ENCODE measurements around the gene CRABP2.

Gene CRABP2

GRCh38 chr1:156700736-156701531 lies 4.4 kb downstream of the CRABP2 start:
- TF ChIP-seq EZH2phosphoT487 (IDR thresholded peaks at IDR 0.05; ENCODE audit: low read depth) (no peak), CTCF (IDR thresholded peaks at IDR 0.05; ENCODE audit: low read depth, low read length) (no peak)
- H3K9me3 ChIP-seq (ENCODE audit: insufficient read depth, low read length) = no peaks in the 10 kb centered on the region
- H3K4me1 ChIP-seq (ENCODE audit: low read length) = peaks cover 5% of the 10 kb centered on the region; the same call in 1 of the 2 replicates
- H3K79me2 ChIP-seq (ENCODE audit: low read length) = no peaks in the 10 kb centered on the region
- H3K4me3 ChIP-seq (ENCODE audit: low read length) = no peak overlapping the region
- no peak overlapping the region for H2AFZ ChIP-seq (ENCODE audit: low read depth, low read length)
- H3K9ac ChIP-seq (ENCODE audit: low read length) = no peak overlapping the region
- no peak overlapping the region for H3K27ac ChIP-seq (ENCODE audit: low read length)
- H3K36me3 ChIP-seq (replicated peaks; ENCODE audit: low read depth, low read length) = no peaks in the 10 kb centered on the region
- peaks cover 18% of the 10 kb centered on the region for H3K27me3 ChIP-seq (ENCODE audit: low read depth, low read length)
- H4K20me1 ChIP-seq (ENCODE audit: insufficient read depth, low read length) = no peaks in the 10 kb centered on the region
- H3K4me2 ChIP-seq (ENCODE audit: low read length) = no peak overlapping the region

GRCh38 chr1:156698995-156699394 lies 6.4 kb downstream of the CRABP2 start:
- H4K20me1 ChIP-seq (ENCODE audit: insufficient read depth, low read length) = no peaks in the 10 kb centered on the region
- H3K4me3 ChIP-seq (ENCODE audit: low read length) = no peak overlapping the region
- H3K9me3 ChIP-seq (ENCODE audit: insufficient read depth, low read length) = no peaks in the 10 kb centered on the region
- no peaks in the 10 kb centered on the region for H3K79me2 ChIP-seq (ENCODE audit: low read length)
- H3K4me1 ChIP-seq (ENCODE audit: low read length) = no peaks in the 10 kb centered on the region
- H3K27ac ChIP-seq (ENCODE audit: low read length) = no peak overlapping the region
- no peaks in the 10 kb centered on the region for H3K36me3 ChIP-seq (replicated peaks; ENCODE audit: low read depth, low read length)
- peaks cover 14% of the 10 kb centered on the region for H3K27me3 ChIP-seq (ENCODE audit: low read depth, low read length)
- no peak overlapping the region for H3K4me2 ChIP-seq (ENCODE audit: low read length)
- no peak overlapping the region for H3K9ac ChIP-seq (ENCODE audit: low read length)
- TF ChIP-seq EZH2phosphoT487 (IDR thresholded peaks at IDR 0.05; ENCODE audit: low read depth) (no peak), CTCF (IDR thresholded peaks at IDR 0.05; ENCODE audit: low read depth, low read length) (no peak)
- no peak overlapping the region for H2AFZ ChIP-seq (ENCODE audit: low read depth, low read length)

GRCh38 chr1:156697481-156697880 lies 7.9 kb downstream of the CRABP2 start:
- Histone ChIP-seq H3K27ac (ENCODE audit: low read length) (no peak overlapping the region), H3K9ac (ENCODE audit: low read length) (no peak overlapping the region)
- TF ChIP-seq EZH2phosphoT487 (IDR thresholded peaks at IDR 0.05; ENCODE audit: low read depth) = no peak
- TF ChIP-seq CTCF (IDR thresholded peaks at IDR 0.05; ENCODE audit: low read depth, low read length) = no peak

GRCh38 chr1:156696755-156697154 lies 8.6 kb downstream of the CRABP2 start:
- H3K4me1 ChIP-seq (ENCODE audit: low read length) = peaks cover 6% of the 10 kb centered on the region; the same call in 1 of the 2 replicates
- no peaks in the 10 kb centered on the region for H3K36me3 ChIP-seq (replicated peaks; ENCODE audit: low read depth, low read length)
- TF ChIP-seq CTCF (IDR thresholded peaks at IDR 0.05; ENCODE audit: low read depth, low read length) = no peak
- H4K20me1 ChIP-seq (ENCODE audit: insufficient read depth, low read length) = no peaks in the 10 kb centered on the region
- peaks cover 28% of the 10 kb centered on the region for H3K27me3 ChIP-seq (ENCODE audit: low read depth, low read length)
- no peak overlapping the region for H3K4me3 ChIP-seq (ENCODE audit: low read length)
- H3K27ac ChIP-seq (ENCODE audit: low read length) = no peak overlapping the region
- H3K9me3 ChIP-seq (ENCODE audit: insufficient read depth, low read length) = no peaks in the 10 kb centered on the region
- no peaks in the 10 kb centered on the region for H3K79me2 ChIP-seq (ENCODE audit: low read length)
- H3K9ac ChIP-seq (ENCODE audit: low read length) = no peak overlapping the region
- no peak overlapping the region for H2AFZ ChIP-seq (ENCODE audit: low read depth, low read length)
- no peak overlapping the region for H3K4me2 ChIP-seq (ENCODE audit: low read length)

More at GRCh38 chr1:156697481-156697880, 7.9 kb downstream of the CRABP2 start:
- H3K4me2 ChIP-seq (ENCODE audit: low read length) = no peak overlapping the region
- no peaks in the 10 kb centered on the region for H3K36me3 ChIP-seq (replicated peaks; ENCODE audit: low read depth, low read length)
- H3K4me1 ChIP-seq (ENCODE audit: low read length) = peaks cover 6% of the 10 kb centered on the region; the same call in 1 of the 2 replicates
- peaks cover 21% of the 10 kb centered on the region for H3K27me3 ChIP-seq (ENCODE audit: low read depth, low read length)
- H3K9me3 ChIP-seq (ENCODE audit: insufficient read depth, low read length) = no peaks in the 10 kb centered on the region
- H4K20me1 ChIP-seq (ENCODE audit: insufficient read depth, low read length) = no peaks in the 10 kb centered on the region
- H3K4me3 ChIP-seq (ENCODE audit: low read length) = no peak overlapping the region
- H3K79me2 ChIP-seq (ENCODE audit: low read length) = no peaks in the 10 kb centered on the region
- no peak overlapping the region for H2AFZ ChIP-seq (ENCODE audit: low read depth, low read length)
